ENCODE measurements around the gene ERC2. TPM values are rescaled to one million over a fixed set of nuclear protein-coding genes. Genes with fewer than 3 reads are reported as not detected.

Gene ERC2
- polyA plus RNA-seq, 3 donors = not detected

DNA sequence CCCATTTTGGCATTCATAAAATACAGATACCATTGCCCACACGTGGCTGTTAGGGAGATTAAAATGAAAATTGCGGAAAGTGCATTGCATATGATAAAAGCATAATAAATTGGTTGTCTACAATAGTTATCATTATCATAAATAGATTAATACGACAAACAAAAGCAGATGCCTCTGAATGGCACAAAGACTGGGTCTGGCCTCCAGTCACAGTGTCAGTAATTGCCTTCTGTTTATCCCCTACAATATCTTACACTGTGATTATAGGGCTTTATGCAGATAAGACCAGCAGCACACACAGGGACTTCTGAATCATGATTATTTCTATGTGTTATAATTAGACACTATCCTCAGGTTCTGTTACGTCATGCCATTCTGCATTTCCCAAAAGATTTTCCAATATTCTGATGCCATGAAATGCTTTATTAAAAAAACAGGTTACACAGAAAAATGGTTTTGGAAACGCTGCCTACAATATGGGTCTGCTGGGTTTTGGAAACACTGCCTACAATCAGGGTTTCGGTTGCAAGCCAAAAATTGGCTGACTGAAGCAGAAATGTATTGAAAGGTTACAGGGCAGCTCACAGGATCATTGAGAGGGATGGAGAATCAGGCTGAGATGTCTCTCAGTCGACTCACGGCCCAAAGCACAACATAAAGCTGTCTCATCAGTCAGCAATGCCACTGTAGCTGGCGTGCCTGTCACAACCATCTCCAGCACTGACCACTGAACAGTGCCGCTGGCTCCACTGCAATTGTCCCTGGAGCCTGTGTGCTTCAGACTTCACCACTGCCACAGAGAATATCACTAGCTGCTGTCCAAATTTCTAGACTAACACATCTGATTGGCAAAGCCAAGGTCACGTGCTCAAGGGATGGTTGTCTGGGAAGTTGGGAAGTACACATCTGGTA is 248.1 kb downstream of the ERC2 start:
- no peak for DNase-seq
- no peaks in the 10 kb centered on the region for H3K4me1 ChIP-seq (ENCODE audit: control insufficient read depth in 1 of 2, insufficient read depth in 2 of 2, low read length in 2 of 2)
- no peaks in the 10 kb centered on the region for H3K27me3 ChIP-seq (ENCODE audit: control insufficient read depth in 2 of 2, insufficient read depth in 2 of 2, low read length in 2 of 2)
- no peak overlapping the region for H2AFZ ChIP-seq (ENCODE audit: insufficient read depth, low read depth, low read length, poor library complexity, severe bottlenecking)
- H3K79me2 ChIP-seq (ENCODE audit: insufficient read depth, low read length) = no peaks in the 10 kb centered on the region
- TF ChIP-seq, protein P1, sequence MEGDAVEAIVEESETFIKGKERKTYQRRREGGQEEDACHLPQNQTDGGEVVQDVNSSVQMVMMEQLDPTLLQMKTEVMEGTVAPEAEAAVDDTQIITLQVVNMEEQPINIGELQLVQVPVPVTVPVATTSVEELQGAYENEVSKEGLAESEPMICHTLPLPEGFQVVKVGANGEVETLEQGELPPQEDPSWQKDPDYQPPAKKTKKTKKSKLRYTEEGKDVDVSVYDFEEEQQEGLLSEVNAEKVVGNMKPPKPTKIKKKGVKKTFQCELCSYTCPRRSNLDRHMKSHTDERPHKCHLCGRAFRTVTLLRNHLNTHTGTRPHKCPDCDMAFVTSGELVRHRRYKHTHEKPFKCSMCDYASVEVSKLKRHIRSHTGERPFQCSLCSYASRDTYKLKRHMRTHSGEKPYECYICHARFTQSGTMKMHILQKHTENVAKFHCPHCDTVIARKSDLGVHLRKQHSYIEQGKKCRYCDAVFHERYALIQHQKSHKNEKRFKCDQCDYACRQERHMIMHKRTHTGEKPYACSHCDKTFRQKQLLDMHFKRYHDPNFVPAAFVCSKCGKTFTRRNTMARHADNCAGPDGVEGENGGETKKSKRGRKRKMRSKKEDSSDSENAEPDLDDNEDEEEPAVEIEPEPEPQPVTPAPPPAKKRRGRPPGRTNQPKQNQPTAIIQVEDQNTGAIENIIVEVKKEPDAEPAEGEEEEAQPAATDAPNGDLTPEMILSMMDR (IDR thresholded peaks at IDR 0.05) = no peak
- no peak overlapping the region for H3K27ac ChIP-seq (ENCODE audit: low read depth in 1 of 2, low read length in 2 of 2)
- H3K9ac ChIP-seq (ENCODE audit: insufficient read depth, low read length, poor library complexity, severe bottlenecking) = no peak overlapping the region
- WGBS (ENCODE audit: insufficient coverage) = 88% methylated on average over 5 of the region's 11 CpGs
- Mint-ChIP-seq H3K27me3 (ENCODE audit: low read depth in 3 of 3) (no peaks in the 10 kb centered on the region), H3K36me3 (no peaks in the 10 kb centered on the region), H3K9me3 (peaks cover 0 to 1% (median 0%) of the 10 kb centered on the region in 7 donors), H3K4me1 (no peaks in the 10 kb centered on the region), H3K4me3 (no peak overlapping the region), H3K27ac (no peak overlapping the region)
- no peaks in the 10 kb centered on the region for H4K20me1 ChIP-seq (ENCODE audit: insufficient read depth, low read length)
- intact Hi-C loops (cut with micrococcal nuclease) = no loop called here
- no peaks in the 10 kb centered on the region for H3K9me3 ChIP-seq (replicated peaks in 1 of 2; ENCODE audit: control insufficient read depth in 1 of 2, insufficient read depth in 1 of 2, low read length in 2 of 2)
- no peak overlapping the region for H3K4me2 ChIP-seq (replicated peaks; ENCODE audit: extremely low read depth, low read length, poor library complexity, severe bottlenecking)
- no peak overlapping the region for H3K4me3 ChIP-seq (replicated peaks in 1 of 3; ENCODE audit: low read depth in 2 of 3, low read length in 3 of 3)
- no peaks in the 10 kb centered on the region for H3K36me3 ChIP-seq (replicated peaks in 1 of 2; ENCODE audit: control insufficient read depth in 1 of 2, insufficient read depth in 2 of 2, low read length in 2 of 2)

DNA sequence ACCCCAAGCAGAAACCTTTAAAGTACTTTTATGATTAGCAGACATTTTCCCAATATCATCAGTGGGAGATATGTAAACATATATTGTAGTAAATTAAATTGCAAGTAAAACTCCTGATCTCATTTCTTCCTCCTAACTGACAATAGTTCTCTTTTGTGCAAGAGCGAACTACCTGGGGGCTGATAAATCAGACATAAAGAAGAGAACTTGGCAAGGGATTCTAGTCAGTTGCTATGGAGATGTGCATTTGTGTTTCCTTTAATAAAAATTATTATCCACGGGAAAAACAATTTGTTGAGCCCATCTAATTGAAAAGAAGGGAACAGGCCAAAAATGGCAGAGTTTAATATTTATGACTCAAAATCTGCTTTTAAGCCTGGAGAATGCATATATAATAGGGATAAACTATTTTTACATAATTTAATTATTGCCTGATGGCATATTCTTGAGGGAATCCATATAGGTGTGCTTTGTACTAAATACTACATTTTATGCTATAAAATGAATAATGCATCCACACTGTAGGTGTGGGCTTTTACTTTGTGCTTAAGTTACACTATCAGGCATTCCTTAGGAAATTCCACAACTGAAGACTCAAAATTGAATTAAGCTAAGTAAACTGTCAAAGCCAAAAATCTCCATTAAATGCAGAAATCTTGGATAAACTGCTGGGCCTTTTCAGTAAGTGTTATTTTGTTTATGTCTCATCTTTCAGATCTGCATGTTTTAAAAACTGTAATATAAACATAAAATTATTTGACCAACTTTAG is 258.1 kb downstream of the ERC2 start:
- H3K4me3 ChIP-seq (replicated peaks in 1 of 3; ENCODE audit: low read depth in 2 of 3, low read length in 3 of 3) = no peak overlapping the region
- H3K4me1 Mint-ChIP-seq = no peaks in the 10 kb centered on the region
- peaks cover 3 to 17% (median 13%) of the 10 kb centered on the region in 7 donors for H3K9me3 Mint-ChIP-seq
- H3K27me3 ChIP-seq (ENCODE audit: control insufficient read depth in 2 of 2, insufficient read depth in 2 of 2, low read length in 2 of 2) = no peaks in the 10 kb centered on the region
- H3K4me2 ChIP-seq (replicated peaks; ENCODE audit: extremely low read depth, low read length, poor library complexity, severe bottlenecking) = no peak overlapping the region
- TF ChIP-seq, protein P1 (IDR thresholded peaks at IDR 0.05) = no peak
- H3K9ac ChIP-seq (ENCODE audit: insufficient read depth, low read length, poor library complexity, severe bottlenecking) = no peak overlapping the region
- H3K4me3 Mint-ChIP-seq = no peak overlapping the region
- H3K79me2 ChIP-seq (ENCODE audit: insufficient read depth, low read length) = no peaks in the 10 kb centered on the region
- no peak for DNase-seq
- no peaks in the 10 kb centered on the region for H3K36me3 ChIP-seq (replicated peaks in 1 of 2; ENCODE audit: control insufficient read depth in 1 of 2, insufficient read depth in 2 of 2, low read length in 2 of 2)
- H3K36me3 Mint-ChIP-seq = no peaks in the 10 kb centered on the region
- no peaks in the 10 kb centered on the region for H4K20me1 ChIP-seq (ENCODE audit: insufficient read depth, low read length)
- H3K27me3 Mint-ChIP-seq (ENCODE audit: low read depth in 3 of 3) = peaks cover 0 to 2% (median 1%) of the 10 kb centered on the region in 3 donors
- H3K27ac ChIP-seq (ENCODE audit: low read depth in 1 of 2, low read length in 2 of 2) = no peak overlapping the region
- H3K4me1 ChIP-seq (ENCODE audit: control insufficient read depth in 1 of 2, insufficient read depth in 2 of 2, low read length in 2 of 2) = no peaks in the 10 kb centered on the region
- H2AFZ ChIP-seq (ENCODE audit: insufficient read depth, low read depth, low read length, poor library complexity, severe bottlenecking) = no peak overlapping the region
- peaks cover 6 to 7% of the 10 kb centered on the region in 2 donors for H3K9me3 ChIP-seq (replicated peaks in 1 of 2; ENCODE audit: control insufficient read depth in 1 of 2, insufficient read depth in 1 of 2, low read length in 2 of 2)
- H3K27ac Mint-ChIP-seq = no peak overlapping the region
- no CpG with 5 or more reads among the region's 2 CpGs for WGBS (ENCODE audit: insufficient coverage)
- intact Hi-C loops (cut with micrococcal nuclease) = no loop called here

Data from CD14-positive monocyte (primary cell).